GM23338 (cell line): ENCODE measurements around the gene ARHGEF3. TPM values are rescaled to one million over a fixed set of nuclear protein-coding genes. Genes with fewer than 3 reads are reported as not detected.

Experiments
- ATAC-seq: fragments of 200-7000 bp; cut with Tn5 transposase; 3 replicates; pipeline ENCODE4 v1.9.1; 2020
- DNase-seq: peaks from one replicate; pipeline ENCODE4 v3.0.0-alpha.2; 2015; ENCODE audit warnings: low spot score
- H2AFZ ChIP-seq: fragments of 200-600 bp; sonication (generic); 2 replicates; pipeline ENCODE4 v1.8.0; 2016; ENCODE audit warnings: antibody characterized with exemption, mild to moderate bottlenecking, moderate library complexity
- H3F3A ChIP-seq: fragments of 200-600 bp; sonication (generic); replicated peaks from 2 replicates; pipeline ENCODE4 v1.8.0; 2017; ENCODE audit warnings: antibody characterized with exemption, mixed run types, low read depth
- H3K27ac ChIP-seq: fragments of 200-600 bp; sonication (generic); 2 replicates; pipeline ENCODE4 v1.6.1; 2016; ENCODE audit warnings: low read depth
- H3K27me3 ChIP-seq: fragments of 200-600 bp; sonication (generic); 2 replicates; pipeline ENCODE4 v1.8.0; 2016; ENCODE audit warnings: mild to moderate bottlenecking, mixed run types, moderate library complexity; ENCODE audit not compliant: insufficient read depth
- H3K36me3 ChIP-seq: fragments of 200-600 bp; sonication (generic); 2 replicates; pipeline ENCODE4 v1.8.0; 2016; ENCODE audit warnings: mild to moderate bottlenecking; ENCODE audit not compliant: insufficient read depth
- H3K4me1 ChIP-seq: fragments of 200-600 bp; sonication (generic); 2 replicates; pipeline ENCODE4 v1.8.0; 2016; ENCODE audit warnings: mild to moderate bottlenecking, moderate library complexity; ENCODE audit not compliant: insufficient read depth
- H3K4me2 ChIP-seq: fragments of 200-600 bp; sonication (generic); 2 replicates; pipeline ENCODE4 v1.7.1; 2017; ENCODE audit warnings: mixed run types
- H3K4me3 ChIP-seq: fragments of 200-600 bp; sonication (generic); 2 replicates; pipeline ENCODE4 v1.6.1; 2016; ENCODE audit warnings: mixed run types
- H3K79me2 ChIP-seq: fragments of 200-600 bp; sonication (generic); replicated peaks from 2 replicates; pipeline ENCODE4 v1.8.0; 2017; ENCODE audit warnings: mild to moderate bottlenecking; ENCODE audit not compliant: insufficient read depth
- H3K9me2 ChIP-seq: fragments of 200-600 bp; sonication (generic); 2 replicates; pipeline ENCODE4 v1.8.0; 2017; ENCODE audit not compliant: insufficient read depth
- H4K20me1 ChIP-seq: fragments of 200-600 bp; sonication (generic); replicated peaks from 2 replicates; pipeline ENCODE4 v1.8.0; 2017; ENCODE audit warnings: mild to moderate bottlenecking; ENCODE audit not compliant: insufficient read depth
- H3K27ac Mint-ChIP-seq: 2 replicates; pipeline ENCODE4 v1.8.0; 2020; ENCODE audit warnings: inconsistent platforms, mild to moderate bottlenecking, moderate library complexity, mixed read lengths
- H3K27me3 Mint-ChIP-seq: 3 replicates; pipeline ENCODE4 v1.8.0; 2022; ENCODE audit warnings: low read depth, mild to moderate bottlenecking, moderate library complexity, mixed read lengths, inconsistent platforms; ENCODE audit not compliant: insufficient read depth, poor library complexity
- H3K36me3 Mint-ChIP-seq: 3 replicates; pipeline ENCODE4 v1.8.0; 2021; ENCODE audit warnings: low read depth, mild to moderate bottlenecking, inconsistent platforms, moderate library complexity, mixed read lengths
- H3K4me1 Mint-ChIP-seq: 3 replicates; pipeline ENCODE4 v1.8.0; 2020; ENCODE audit warnings: mild to moderate bottlenecking, inconsistent platforms, mixed read lengths
- H3K4me3 Mint-ChIP-seq: 3 replicates; pipeline ENCODE4 v1.8.0; 2021; ENCODE audit warnings: moderate library complexity, mild to moderate bottlenecking, inconsistent platforms, mixed read lengths
- H3K9me3 Mint-ChIP-seq: 3 replicates; pipeline ENCODE4 v1.8.0; 2020; ENCODE audit warnings: moderate library complexity, mild to moderate bottlenecking, inconsistent platforms, mixed read lengths
- CREB1 ChIP-seq: fragments of 250-450 bp; sonication (Bioruptor Pico); IDR thresholded peaks from 2 replicates; pipeline ENCODE4 v1.5.0; 2020; ENCODE audit warnings: low read depth, mild to moderate bottlenecking, moderate library complexity
- EZH2 ChIP-seq: fragments of 200-600 bp; sonication (generic); IDR thresholded peaks from one replicate; pipeline ENCODE4 v1.8.0; 2017; ENCODE audit warnings: antibody characterized with exemption, mild to moderate bottlenecking, low read depth; ENCODE audit not compliant: unreplicated experiment
- EZH2phosphoT487 ChIP-seq: fragments of 200-600 bp; sonication (generic); IDR thresholded peaks from one replicate; pipeline ENCODE4 v1.8.1; 2018; ENCODE audit warnings: antibody characterized with exemption; ENCODE audit not compliant: unreplicated experiment
- JUNB ChIP-seq: IDR thresholded peaks from one replicate; pipeline ENCODE4 v1.6.1; 2016; ENCODE audit warnings: antibody characterized with exemption; ENCODE audit not compliant: unreplicated experiment
- NANOG ChIP-seq: IDR thresholded peaks from 2 replicates; pipeline ENCODE4 v1.6.1; 2016; ENCODE audit warnings: antibody characterized with exemption, borderline replicate concordance
- POLR2AphosphoS5 ChIP-seq: IDR thresholded peaks from 2 replicates; pipeline ENCODE4 v1.6.1; 2016; ENCODE audit warnings: antibody characterized with exemption, low read depth
- STAT1 ChIP-seq: IDR thresholded peaks from one replicate; pipeline ENCODE4 v1.6.1; 2016; ENCODE audit warnings: antibody characterized with exemption; ENCODE audit not compliant: unreplicated experiment
- ZNF114 ChIP-seq: fragments of 250-450 bp; sonication (Bioruptor Pico); IDR thresholded peaks from 2 replicates; pipeline ENCODE4 v1.5.0; 2020; ENCODE audit warnings: mild to moderate bottlenecking, moderate library complexity
- ZNF331 ChIP-seq: fragments of 250-450 bp; sonication (Bioruptor Pico); IDR thresholded peaks from 2 replicates; pipeline ENCODE4 v1.5.0; 2020; ENCODE audit warnings: low read depth, mild to moderate bottlenecking, moderate library complexity
- polyA plus RNA-seq: library from polyadenylated mRNA; unstranded; fragments of >200 nt; fragmentation: Nextera tagmentation; extraction: Ambion mirVana; gene quantifications from 2 replicates; pipeline ENCODE4 v1.2.1, GENCODE V29; 2016
- total RNA-seq: library from RNA; depleted of rRNA; stranded (reverse); fragments of >200 nt; shearing (Covaris generic); gene quantifications from 2 replicates; pipeline ENCODE4 v1.2.3, GENCODE V29; 2014
- TF ChIP-seq, protein P1 (sequence below): IDR thresholded peaks from 2 replicates; pipeline ENCODE4 v1.6.1; 2016; ENCODE audit warnings: antibody characterized with exemption
- TF ChIP-seq, protein P2 (sequence below): IDR thresholded peaks from one replicate; pipeline ENCODE4 v1.6.1; 2018; ENCODE audit warnings: antibody characterized with exemption; ENCODE audit not compliant: unreplicated experiment
- TF ChIP-seq, protein P3 (sequence below), 2 experiments: fragments of 200-600 bp in 1 of 2; sonication (generic) in 1 of 2; conservative IDR thresholded peaks; 2 replicates each; pipeline versions ENCODE4 v1.5.1 to v1.6.1; 2016 to 2017; ENCODE audit warnings: antibody characterized with exemption in 2 of 2, low read depth in 2 of 2, mild to moderate bottlenecking in 2 of 2, moderate library complexity in 1 of 2

The ARHGEF3 gene
- total and polyA plus RNA-seq, 2 experiments from 2014 or later: 5.0 to 5.1 TPM

- Mint-ChIP-seq H3K27ac (no peak overlapping the region), H3K4me1 (peaks cover 8% of the 10 kb centered on the region; the same call in 2 of the 3 replicates), H3K27me3 (peaks cover 4% of the 10 kb centered on the region), H3K4me3 (no peak overlapping the region), H3K36me3 (no peaks in the 10 kb centered on the region), H3K9me3 (no peaks in the 10 kb centered on the region)
- TF ChIP-seq, protein P1, sequence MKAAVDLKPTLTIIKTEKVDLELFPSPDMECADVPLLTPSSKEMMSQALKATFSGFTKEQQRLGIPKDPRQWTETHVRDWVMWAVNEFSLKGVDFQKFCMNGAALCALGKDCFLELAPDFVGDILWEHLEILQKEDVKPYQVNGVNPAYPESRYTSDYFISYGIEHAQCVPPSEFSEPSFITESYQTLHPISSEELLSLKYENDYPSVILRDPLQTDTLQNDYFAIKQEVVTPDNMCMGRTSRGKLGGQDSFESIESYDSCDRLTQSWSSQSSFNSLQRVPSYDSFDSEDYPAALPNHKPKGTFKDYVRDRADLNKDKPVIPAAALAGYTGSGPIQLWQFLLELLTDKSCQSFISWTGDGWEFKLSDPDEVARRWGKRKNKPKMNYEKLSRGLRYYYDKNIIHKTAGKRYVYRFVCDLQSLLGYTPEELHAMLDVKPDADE: no peak
- no peak overlapping the region for H3K27ac ChIP-seq
- no peaks in the 10 kb centered on the region for H4K20me1 ChIP-seq
- no peaks in the 10 kb centered on the region for H3K27me3 ChIP-seq
- no peaks in the 10 kb centered on the region for H3K4me1 ChIP-seq
- no peak for DNase-seq
- no peaks in the 10 kb centered on the region for H3K9me2 ChIP-seq
- H3K79me2 ChIP-seq: no peaks in the 10 kb centered on the region
- no peaks in the 10 kb centered on the region for H3K36me3 ChIP-seq
- no peak overlapping the region for H3K4me3 ChIP-seq
- H2AFZ ChIP-seq: no peak overlapping the region
- no peaks in the 10 kb centered on the region for H3F3A ChIP-seq
- H3K4me2 ChIP-seq: no peak overlapping the region
- ATAC-seq: no peak
Observed at GRCh38 chr3:56838448-56838847, 36.7 kb upstream of the ARHGEF3 start.

GRCh38 chr3:56837196-56837955 is 35.6 kb upstream of the ARHGEF3 start:
- peaks cover 11% of the 10 kb centered on the region; the same call in 2 of the 3 replicates for H3K4me1 Mint-ChIP-seq
- TF ChIP-seq ZNF331: no peak
- TF ChIP-seq STAT1: no peak
- TF ChIP-seq CREB1 (CRISPR knock-in tag): no peak
- TF ChIP-seq, protein P2, sequence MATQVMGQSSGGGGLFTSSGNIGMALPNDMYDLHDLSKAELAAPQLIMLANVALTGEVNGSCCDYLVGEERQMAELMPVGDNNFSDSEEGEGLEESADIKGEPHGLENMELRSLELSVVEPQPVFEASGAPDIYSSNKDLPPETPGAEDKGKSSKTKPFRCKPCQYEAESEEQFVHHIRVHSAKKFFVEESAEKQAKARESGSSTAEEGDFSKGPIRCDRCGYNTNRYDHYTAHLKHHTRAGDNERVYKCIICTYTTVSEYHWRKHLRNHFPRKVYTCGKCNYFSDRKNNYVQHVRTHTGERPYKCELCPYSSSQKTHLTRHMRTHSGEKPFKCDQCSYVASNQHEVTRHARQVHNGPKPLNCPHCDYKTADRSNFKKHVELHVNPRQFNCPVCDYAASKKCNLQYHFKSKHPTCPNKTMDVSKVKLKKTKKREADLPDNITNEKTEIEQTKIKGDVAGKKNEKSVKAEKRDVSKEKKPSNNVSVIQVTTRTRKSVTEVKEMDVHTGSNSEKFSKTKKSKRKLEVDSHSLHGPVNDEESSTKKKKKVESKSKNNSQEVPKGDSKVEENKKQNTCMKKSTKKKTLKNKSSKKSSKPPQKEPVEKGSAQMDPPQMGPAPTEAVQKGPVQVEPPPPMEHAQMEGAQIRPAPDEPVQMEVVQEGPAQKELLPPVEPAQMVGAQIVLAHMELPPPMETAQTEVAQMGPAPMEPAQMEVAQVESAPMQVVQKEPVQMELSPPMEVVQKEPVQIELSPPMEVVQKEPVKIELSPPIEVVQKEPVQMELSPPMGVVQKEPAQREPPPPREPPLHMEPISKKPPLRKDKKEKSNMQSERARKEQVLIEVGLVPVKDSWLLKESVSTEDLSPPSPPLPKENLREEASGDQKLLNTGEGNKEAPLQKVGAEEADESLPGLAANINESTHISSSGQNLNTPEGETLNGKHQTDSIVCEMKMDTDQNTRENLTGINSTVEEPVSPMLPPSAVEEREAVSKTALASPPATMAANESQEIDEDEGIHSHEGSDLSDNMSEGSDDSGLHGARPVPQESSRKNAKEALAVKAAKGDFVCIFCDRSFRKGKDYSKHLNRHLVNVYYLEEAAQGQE: no peak
- TF ChIP-seq NANOG: no peak
- TF ChIP-seq, protein P3, sequence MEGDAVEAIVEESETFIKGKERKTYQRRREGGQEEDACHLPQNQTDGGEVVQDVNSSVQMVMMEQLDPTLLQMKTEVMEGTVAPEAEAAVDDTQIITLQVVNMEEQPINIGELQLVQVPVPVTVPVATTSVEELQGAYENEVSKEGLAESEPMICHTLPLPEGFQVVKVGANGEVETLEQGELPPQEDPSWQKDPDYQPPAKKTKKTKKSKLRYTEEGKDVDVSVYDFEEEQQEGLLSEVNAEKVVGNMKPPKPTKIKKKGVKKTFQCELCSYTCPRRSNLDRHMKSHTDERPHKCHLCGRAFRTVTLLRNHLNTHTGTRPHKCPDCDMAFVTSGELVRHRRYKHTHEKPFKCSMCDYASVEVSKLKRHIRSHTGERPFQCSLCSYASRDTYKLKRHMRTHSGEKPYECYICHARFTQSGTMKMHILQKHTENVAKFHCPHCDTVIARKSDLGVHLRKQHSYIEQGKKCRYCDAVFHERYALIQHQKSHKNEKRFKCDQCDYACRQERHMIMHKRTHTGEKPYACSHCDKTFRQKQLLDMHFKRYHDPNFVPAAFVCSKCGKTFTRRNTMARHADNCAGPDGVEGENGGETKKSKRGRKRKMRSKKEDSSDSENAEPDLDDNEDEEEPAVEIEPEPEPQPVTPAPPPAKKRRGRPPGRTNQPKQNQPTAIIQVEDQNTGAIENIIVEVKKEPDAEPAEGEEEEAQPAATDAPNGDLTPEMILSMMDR (conservative IDR thresholded peaks at IDR 0.05; ENCODE audit: low read depth in 2 of 2): no peak
- TF ChIP-seq JUNB: no peak
- TF ChIP-seq, protein P1: no peak
- no peak for TF ChIP-seq POLR2AphosphoS5
- TF ChIP-seq EZH2: no peak
- TF ChIP-seq EZH2phosphoT487: no peak
- no peak for TF ChIP-seq ZNF114 (CRISPR knock-in tag)

More at GRCh38 chr3:56837196-56837955, 35.6 kb upstream of the ARHGEF3 start:
- Mint-ChIP-seq H3K4me3 (no peak overlapping the region), H3K36me3 (no peaks in the 10 kb centered on the region), H3K27ac (no peak overlapping the region), H3K9me3 (no peaks in the 10 kb centered on the region), H3K27me3 (peaks cover 7% of the 10 kb centered on the region)
- H3K36me3 ChIP-seq: no peaks in the 10 kb centered on the region
- H3K4me1 ChIP-seq: no peaks in the 10 kb centered on the region
- no peaks in the 10 kb centered on the region for H3K9me2 ChIP-seq
- DNase-seq: no peak
- no peaks in the 10 kb centered on the region for H4K20me1 ChIP-seq
- no peak overlapping the region for H3K27ac ChIP-seq
- ATAC-seq: no peak
- H3K4me3 ChIP-seq: no peak overlapping the region
- no peaks in the 10 kb centered on the region for H3K79me2 ChIP-seq
- H3F3A ChIP-seq: no peaks in the 10 kb centered on the region
- H2AFZ ChIP-seq: no peak overlapping the region
- no peak overlapping the region for H3K4me2 ChIP-seq
- H3K27me3 ChIP-seq: no peaks in the 10 kb centered on the region
